KBM-7 (cell line): ENCODE measurements around the gene ALAD.
"Not testable (repeated sequence)": the region's sequence is repeated elsewhere in the genome, so short reads cannot be mapped to it uniquely, and the experiment has no call there.

Source experiments
- DNase-seq: peaks from one replicate; pipeline ENCODE4 v3.0.0-alpha.2; 2015
- in situ Hi-C: fragments of 300-500 bp; cut with MboI; formaldehyde crosslinking; loops from 2 replicates; pipeline ENCODE4 v1.14.3; 2020; ENCODE audit warnings: low sequenced_read_pairs, low pct_unique_long_range_greater_than_20kb, mixed read lengths

ALAD gene

DNA sequence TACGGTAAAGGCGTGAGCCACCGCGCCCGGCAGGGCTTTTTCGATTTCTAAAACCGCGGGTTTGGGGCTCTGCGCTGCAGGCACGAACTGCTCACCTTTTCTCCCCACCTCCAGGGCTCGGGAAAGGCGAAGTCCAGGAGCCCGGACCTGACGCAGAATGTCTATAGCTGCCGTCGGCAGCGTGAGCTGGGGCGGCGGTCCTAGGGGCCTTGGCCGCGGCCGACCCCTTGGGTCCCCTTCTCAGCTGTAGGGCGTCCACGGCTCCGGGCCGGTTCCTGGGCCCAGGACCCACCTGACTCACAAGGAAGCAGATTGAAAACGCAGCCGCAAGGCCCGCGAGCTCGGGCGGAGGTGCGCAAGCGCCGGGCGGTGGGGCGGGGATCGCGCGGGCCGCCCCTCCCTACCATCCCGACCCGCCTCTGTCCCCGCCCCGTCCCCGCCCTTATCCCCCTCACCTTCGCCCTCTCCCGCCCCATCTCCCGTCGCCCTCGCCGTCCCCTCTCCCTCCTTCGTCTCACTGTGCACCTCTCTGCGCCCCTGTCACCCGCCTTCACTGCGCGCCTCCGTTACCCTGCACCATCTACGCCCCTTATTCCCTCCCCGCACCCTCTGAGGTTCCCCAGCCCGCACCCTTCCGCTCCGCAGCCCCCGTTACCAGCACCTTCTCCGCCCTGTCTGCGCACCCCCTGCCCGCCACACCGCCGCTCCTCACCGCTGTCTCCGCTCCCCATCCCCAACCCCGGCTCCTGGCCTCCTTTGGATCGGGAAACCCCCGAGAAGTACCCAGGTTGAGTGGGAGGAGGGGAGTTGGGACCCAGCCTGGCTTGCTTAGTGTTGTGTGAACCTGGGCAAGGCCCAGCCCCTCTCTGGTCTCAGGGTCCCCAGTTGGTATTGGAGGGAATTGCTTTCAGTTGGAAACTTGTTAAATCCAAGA lies 24.2 kb downstream of the ALAD start, which contains the start of gene HDHD3:
TSS of gene HDHD3 (minus strand) at position 353 of the 934 bp plus-strand sequence. CDS start 2,632 bp downstream, outside the sequence.
- peak; percentile 82 for DNase-seq
- in situ Hi-C loops = no loop called here

DNA sequence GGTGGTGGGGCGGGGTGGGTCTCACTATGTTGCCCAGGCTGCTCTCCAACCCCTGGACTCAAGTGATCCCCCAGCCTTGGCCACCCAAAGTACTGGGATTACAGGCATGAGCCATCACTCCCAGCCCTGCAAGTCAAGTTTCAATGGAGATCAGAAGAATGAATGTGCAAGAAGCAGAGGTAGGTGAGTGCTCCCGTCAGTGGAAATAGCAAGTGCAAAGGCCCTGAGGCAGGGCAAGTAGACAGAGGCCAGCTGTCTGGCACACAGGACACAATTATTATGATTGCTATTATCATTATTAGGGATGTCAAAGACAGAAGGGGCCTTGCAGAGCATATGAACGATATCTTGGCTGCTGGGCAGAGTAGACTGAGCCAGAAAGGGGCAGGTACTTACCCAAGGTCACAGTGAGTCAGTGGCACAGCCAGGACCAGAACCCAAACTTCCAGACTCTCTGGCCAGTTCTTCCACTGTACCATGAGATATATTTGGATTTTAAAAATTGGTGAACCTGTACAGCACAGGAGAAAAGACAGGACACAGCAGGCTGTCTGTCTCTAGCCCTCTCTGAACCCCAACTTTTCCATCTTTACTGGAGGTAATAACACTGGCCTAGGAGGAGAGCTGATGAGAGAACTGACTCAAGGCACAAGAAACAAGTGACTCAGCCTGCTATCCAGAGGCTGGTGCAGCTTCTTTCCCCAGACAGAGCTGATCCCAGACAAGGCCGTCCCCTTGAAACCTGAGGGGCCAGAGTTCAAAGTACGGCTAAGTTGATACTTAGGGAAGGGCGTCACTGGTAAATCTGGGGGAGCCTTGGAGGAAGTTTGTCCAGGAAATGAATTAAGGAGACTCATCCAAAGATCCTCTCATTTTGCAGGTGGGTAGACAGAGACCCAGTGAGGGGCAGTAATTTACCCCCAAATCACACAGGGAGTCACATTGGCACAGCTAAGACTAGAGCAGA lies 25.7 kb downstream of the ALAD start:
- DNase-seq = peak; percentile 25

DNA sequence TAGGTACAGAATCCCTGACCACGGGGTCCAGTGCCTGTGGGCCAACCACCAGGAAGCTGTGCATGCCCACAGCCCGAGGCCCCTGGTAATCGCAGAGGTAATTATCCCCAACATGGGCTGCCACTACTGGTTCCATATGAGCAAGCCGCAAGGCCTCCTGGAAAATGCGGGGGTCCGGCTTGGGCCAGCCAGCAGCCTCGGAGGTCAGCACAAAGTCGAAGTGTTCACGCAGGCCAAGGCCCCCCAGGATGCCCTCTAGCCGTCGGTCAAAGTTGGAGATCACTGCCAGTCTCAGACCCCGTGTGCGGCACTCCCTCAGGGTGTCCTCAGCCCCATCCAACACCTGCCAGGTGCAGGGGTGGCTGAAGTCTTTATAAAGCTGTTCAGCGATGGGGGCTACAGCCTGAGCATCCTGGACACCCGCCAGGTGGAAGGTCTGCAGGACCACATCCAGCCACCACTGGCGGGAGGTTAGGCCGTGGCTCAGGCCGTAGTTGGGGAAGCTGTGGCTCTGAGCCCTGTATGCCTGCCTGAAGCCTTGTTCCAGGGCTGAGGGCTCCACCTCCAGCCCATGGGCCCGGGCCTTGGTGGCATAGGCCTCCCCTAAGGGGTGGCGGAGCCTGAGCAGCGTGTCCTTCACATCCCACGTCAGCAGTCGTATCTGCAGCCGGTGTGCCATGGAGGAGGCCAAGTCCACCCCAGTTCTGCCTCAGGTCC lies 27.2 kb downstream of the ALAD start:
- no peak for DNase-seq
- in situ Hi-C loops = no loop called here

More for the DNA sequence above, 25.7 kb downstream of the ALAD start:
- in situ Hi-C loops = no loop called here

DNA sequence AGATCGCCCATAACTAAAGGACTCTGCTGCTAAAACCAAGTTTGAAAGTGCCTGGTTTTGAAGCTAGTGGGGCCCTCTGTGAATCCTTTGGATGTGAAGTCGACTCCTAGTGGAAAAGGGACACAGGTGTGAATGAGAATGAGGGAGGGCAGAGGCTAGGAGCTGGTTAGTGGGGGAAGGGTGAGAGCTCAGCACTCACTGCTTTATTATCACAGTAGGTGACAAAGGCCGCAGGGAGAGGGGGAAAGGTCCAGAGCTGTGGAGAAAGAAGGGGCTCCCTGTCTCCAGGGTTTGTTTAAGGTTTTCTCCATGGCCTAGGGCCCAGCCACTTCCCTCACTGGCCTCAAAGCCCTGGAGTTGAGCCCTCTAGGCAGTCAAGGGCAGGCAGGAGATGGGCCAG lies 27.8 kb downstream of the ALAD start:
- in situ Hi-C loops = no loop called here
- DNase-seq = no peak

DNA sequence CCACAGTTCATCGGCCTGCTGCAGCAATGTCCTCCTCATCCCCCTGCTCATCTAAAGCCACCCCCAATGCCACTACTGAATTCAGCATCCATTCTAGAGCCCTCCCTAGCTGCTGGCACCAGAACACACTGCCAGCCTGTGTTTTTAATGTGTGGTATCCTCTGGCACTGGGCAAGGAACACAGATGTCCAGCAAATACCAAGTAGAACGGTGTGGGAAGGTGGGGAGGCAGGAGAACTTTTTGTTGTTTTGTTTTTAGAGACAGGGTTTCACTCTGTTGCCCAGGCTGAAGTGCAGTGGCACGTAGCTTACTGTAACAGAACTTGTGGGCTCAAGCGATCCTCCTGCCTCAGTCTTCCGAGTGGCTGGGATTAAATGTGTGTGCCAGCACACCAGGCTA lies 29.0 kb downstream of the ALAD start:
- in situ Hi-C loops = no loop called here
- DNase-seq = no peak

DNA sequence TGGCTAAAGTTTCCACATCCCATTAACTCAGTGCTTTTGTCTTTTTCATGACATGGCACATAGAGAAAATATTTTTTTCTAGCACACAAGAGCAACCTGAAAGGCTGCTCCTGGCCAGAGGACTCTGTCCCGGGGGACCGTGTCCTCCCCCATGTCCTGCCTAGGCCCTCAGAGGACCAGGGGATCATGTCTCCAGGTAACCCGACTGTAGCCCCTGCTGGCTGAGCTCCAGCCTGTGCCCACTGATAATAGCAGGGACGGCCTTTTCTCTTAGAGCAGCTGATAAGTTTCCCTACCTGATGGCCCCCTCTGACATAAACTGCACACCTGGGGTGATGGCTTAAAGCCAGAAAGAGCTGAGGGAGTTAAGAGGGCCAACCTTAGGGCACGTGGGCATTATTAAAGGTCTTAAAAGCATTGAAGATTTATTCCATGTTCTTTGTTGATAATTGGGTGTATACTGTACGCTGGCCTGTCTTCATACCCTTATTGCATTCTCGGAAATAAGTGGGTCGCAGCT lies 30.2 kb downstream of the ALAD start:
- DNase-seq = no peak
- in situ Hi-C loops = no loop called here

DNA sequence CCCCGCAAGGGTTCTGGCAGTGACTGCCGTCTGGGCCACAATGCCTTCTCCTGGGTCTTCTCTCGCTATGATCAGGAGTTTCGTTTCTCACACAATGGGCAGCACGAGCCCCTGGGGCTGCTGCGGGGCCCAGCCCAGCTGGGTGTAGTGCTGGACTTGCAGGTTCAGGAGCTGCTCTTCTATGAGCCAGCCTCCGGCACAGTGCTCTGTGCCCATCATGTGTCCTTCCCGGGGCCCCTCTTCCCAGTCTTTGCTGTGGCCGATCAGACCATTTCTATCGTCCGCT lies 31.3 kb downstream of the ALAD start:
- DNase-seq = no peak
- in situ Hi-C loops = no loop called here

DNA sequence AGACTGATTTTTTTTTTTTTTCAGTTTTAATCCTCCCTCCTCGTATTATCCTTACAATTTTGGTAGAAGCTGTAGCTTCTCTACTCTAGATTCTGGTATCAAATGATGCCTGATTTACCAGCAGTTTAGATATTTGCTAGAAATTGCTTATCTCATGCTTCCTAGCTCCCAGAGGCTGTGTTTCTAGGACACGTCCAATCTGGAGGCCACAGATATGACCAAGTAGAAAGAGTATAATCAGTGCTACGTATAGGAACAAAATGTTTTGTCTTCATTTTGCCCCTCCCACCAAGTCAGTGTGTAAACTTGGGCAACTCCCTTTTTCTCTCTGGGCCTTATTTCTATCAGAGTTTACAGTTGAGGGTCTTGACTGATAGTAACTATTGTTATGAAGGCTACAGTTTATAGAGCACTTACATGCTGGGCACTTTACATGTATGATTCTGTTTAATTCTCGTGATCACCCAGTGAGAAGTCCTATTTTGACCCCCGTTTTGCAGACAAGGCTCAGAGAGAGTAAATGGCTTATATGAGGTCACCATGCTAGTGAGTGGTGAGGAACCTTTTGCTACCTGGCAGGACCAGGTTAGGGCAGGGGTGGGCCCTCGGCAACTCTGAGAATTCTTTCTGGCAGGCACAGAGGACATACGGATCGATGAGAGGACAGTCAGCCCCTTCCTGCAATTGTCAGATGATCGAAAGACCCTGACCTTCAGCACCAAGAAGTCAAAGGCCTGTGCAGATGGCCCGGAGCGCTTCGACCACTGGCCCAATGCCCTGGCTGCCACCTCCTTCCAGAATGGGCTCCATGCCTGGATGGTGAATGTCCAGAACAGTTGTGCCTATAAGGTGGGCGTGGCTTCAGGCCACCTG lies 31.9 kb downstream of the ALAD start:
- DNase-seq = no peak
- in situ Hi-C loops = no loop called here

DNA sequence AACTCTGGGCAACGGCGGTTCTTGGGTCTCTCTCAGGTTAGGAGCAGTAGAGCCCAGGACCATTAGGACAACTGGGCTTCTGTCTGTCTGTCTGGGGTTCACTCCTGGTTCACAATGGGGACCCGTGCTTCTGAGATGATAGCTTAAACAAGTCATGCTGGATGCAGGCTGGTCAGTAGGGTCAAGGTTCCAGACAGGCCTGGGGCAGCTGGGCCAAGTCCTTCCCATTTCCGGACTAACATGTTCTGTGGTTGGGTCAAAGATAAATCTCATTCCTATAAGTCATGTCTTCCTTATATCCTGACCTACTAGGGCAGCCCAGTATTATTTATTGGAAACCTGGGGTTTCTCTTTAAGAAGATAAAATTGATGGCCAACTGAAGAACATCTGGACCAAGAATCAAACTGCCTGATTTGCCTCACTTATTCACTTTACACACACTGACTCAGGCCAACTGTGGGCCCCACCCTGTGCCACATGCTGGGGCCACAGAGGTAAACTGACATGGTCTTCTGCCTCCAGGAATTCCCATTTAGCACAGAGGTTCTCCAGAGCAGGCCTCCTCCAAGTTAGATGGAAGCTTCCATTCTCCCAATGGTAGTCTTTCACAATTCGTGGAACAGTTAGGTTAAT lies 32.6 kb downstream of the ALAD start:
- in situ Hi-C loops = no loop called here
- no peak for DNase-seq

DNA sequence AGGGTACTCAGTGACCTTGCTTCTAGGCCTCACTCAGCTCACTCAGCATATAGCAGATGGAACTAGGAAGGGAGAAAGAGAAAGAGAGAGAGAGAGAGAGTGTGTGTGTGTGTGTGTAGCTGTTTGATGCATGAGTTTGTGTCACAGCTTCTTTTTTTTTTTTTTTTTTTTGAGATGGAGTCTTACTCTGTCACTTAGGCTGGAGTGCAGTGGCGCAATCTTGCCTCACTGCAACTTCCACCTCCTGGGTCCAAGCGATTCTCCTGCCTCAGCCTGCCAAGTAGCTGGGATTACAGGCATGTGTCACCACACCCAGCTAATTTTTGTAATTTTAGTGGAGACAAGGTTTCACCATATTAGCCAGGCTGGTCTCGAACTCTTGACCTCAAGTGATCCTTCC lies 35.4 kb downstream of the ALAD start:
- in situ Hi-C loops = not testable (repeated sequence)
- peak; percentile 14 for DNase-seq

DNA sequence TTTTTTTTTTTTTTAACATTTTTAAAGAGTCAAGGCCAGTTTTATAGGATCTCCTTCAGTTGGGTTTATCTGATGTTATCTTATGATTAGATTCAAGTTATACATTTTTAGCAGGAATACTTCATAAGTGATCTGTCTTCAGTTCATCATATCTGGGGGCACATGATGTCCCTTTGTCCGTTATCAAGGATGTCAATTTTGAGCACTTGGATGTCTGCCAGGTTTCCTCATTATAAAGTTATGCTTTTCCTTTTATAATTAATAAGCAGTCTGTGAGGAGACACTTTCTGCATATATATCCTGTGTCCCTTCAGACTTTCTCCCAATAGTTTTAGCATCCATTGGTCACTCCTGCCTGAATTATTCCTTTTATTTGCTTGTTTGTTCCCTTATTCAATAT lies 36.1 kb downstream of the ALAD start:
- no peak for DNase-seq
- in situ Hi-C loops = no loop called here

DNA sequence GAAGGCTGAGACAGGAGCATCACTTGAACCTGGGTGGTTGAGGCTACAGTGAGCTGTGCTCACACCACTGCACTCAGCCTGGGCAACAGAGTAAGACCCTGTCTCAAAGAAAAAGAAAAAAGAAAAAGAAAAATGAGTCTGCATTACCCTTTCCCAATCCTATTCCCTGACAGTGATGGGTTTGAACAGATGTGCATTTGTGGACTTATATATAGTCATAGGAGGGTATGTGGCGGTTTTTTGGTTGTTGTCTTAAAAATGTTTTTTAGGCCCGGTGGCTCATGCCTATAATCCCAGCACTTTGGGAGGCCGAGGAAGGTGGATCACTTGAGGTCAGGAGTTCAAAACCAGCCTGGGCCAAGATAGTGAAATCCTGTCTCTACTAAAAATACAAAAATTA lies 37.7 kb downstream of the ALAD start:
- no peak for DNase-seq
- in situ Hi-C loops = no loop called here

DNA sequence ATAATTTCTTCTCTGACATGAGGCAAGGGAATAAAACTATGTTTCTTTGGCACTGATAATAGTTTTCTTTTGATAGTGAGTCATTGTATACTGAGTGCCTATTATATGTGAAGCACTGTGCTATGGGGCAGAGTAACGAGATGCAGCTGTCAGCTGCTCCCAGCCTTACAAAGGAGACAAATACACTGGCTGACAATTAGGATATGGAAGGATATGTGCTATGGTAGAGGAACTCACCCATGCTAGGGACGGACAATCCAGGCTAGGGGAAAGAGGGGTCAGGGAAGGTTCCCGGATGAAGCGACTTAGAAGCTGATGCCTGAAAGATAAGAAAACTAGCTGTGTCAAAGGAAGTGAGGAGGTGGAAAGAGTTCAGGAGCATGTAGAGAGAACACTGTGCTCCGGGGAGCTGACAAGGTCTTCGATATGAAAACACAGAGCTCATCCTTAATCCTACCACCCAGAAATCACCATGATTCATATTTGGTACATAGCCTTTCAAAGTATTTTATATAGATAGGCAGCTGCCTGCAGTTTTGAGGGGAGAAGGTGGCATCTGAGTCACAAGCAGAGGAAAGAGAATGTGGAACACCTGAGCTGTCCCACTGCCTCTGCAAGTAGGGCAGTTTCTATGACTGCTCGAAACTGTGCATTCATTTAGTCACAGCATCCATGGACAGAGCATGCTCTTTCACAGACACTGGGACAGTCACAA lies 39.6 kb downstream of the ALAD start:
- in situ Hi-C loops = no loop called here
- DNase-seq = no peak

DNA sequence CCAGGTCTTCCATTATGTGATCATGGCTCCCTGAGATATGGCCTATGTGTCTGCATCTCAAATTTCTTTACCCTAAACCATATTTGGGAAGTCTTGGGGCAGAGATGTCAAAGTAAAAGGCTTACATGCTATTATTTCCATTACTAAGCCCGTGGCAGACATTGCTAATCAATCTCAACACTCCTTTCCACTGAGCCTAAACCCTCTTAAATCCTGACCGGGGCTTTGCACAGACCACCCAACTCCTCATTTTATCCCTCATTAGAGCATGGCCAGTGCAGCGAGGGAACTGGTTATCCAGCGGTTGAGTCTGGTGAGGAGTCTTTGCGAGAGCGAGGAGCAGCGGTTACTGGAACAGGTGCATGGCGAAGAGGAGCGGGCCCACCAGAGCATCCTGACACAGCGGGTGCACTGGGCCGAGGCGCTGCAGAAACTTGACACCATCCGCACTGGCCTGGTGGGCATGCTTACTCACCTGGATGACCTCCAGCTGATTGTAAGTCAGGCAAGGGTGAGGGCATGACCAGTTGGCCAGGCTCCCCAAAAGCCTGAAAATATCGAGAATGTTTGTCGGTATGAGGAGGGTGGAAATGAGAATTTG lies 40.7 kb downstream of the ALAD start:
- in situ Hi-C loops = no loop called here
- DNase-seq = no peak

DNA sequence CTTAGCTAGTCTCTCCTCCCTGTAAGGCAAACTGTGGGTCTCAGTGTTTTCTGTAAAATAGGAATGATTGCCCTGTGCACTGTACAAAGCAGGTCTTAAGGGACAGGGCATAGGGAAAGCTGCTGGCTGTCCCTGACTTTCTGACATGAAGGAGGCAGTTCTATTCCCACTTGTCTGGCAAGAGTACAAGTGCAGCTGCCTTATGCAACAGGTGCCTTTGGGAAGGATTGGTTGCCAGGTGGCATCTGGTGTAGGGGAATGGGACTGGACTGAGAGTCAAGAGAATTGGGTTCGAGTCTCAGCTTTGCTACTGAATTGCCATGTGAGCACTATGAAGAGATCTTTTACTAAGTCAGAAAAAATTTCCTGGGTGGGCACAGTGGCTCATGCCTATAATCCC lies 41.7 kb downstream of the ALAD start:
- DNase-seq = no peak
- in situ Hi-C loops = no loop called here

DNA sequence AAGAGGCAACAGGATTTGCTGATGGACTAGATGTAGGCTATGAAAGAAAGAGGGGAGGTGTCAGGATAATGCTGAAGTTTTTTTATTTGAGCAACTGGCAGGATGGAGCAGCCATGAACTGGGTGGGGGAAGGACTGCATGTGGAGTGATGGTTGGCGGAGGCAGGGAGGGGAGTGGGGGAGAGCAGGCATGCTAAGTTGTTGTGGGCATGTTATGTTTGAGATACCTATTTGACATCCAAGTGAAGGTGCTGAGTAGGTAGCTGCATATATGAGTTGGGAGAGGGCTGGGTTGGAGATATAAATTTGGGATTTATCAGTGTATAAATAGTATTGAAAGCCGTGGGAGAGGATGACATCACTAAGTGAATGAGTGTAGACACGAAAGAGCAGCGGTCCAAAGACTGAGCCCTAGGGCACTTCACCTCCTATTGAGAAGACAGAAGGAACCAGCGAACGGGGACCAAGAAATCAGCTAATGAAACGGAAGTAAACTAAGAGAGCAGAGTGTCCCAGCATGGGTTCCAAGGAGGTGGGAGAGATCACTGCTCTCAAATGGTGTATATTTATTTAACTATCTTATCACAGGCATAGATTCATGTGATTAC lies 44.3 kb downstream of the ALAD start:
- in situ Hi-C loops = no loop called here
- DNase-seq = no peak
